Eye (tissue), 1 donor: Measurements from ENCODE around the gene GORASP2.

Source experiments
- DNase-seq: peaks from one replicate; pipeline ENCODE4 v3.0.0-alpha.2; 2015

Gene GORASP2

GRCh38 chr2:170924969-170925368, 4.1 kb upstream of the GORASP2 start:
- DNase-seq: no peak

DNA sequence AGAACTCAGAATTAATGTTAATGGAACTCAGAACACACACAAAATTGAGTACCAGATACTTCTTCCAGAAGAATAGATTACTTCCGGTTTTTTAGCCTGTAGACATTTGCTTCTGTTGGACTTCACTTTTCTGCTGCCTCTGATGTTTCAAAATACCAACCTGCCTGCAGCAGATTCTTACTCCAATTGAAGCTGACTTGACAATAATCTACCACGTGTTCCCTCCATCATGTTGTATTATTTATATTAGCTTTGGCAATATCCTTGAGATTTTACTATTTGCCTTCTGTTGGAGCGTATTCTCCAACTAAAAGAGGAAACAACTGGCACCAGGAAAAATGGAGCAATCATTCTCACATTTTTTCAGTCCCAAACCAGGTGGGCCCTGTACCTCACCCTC, 3.1 kb upstream of the GORASP2 start:
- no peak for DNase-seq

DNA sequence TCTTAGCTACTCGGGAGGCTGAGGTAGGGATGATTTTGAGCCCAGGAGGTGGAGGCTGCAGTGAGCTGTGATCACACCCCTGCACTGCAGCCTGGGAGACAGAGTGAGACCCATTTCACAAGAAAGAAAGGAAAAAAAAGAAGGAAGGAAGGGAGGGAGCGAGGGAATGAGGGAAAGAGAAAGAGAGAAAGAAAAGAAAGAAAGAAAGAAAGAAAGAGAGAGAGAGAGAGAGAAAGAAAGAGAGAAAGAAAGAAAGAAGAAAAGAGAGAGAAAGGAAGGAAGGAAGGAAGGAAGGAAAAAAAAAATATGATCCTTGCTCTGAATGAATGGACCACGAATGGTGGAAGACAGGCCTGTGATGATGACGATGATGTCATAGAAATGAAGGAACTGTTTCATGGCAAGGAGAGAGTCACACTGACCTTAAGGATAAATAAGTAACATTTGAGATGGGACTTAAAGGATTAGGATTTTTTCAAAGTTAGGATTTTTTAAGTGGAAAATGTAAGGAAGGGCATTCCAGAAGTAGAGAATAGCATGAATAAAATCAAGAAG, 2.2 kb upstream of the GORASP2 start:
- no peak for DNase-seq

- no peak for DNase-seq
Measured at GRCh38 chr2:170928036-170928823, 823 bp upstream of the GORASP2 start.

- DNase-seq: peak; percentile 83
Measured at GRCh38 chr2:170929686-170930050, 615 bp downstream of the GORASP2 start.

- peak; percentile 63 for DNase-seq
Measured at GRCh38 chr2:170930131-170930990, 1.3 kb downstream of the GORASP2 start.

GRCh38 chr2:170930991-170931266, 1.9 kb downstream of the GORASP2 start:
- no peak for DNase-seq

DNA sequence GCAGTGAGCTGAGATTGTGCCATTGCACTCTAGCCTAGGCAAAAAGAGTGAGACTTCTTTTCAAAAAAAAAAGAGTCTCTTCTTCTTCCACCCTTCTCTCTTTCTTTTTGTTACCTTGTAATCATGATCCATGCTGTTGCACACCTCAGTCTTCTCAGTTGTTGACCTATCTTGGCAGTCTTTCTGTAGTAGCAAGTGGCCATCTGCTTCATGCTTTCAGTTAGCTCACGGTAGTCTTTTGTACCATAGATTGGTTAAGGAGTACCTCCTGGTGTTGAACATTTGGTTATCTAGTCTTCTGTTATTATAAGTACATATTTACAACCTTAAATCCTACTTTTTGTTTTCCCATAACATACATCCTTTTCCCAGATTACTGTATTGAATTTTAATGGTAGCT, 3.1 kb downstream of the GORASP2 start:
- no peak for DNase-seq

- DNase-seq: no peak
Measured at GRCh38 chr2:170932948-170933347, 3.9 kb downstream of the GORASP2 start.

DNA sequence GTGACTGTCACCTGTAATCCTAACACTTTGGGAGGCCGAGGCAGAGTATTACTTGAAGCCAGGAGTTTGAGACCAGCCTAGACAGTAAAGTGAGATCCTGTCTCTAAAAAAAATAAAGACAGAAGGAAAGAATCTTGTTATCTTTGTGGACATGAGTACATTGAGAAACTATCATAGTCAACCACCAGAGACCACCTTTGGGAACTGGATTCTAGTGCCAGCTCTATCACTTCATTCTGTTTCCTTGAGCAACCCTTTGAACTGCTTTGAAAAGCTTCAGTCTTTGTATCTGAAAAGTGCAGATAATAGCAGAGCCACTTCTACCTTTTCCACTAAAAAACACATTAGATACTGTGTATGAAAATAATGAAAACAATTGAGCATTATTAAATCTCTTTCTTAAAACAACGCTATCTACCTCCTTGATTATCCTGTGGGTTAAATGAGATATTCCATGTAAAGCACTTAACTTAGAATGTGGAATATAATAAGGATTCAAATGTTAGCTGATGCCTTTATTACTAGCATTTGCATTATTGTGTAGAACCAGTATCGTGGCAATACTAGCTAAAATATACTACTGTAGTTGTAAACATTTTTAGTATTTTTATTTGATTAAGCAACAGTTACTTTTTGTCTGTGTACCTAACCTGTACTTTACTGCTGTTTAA, 8.8 kb downstream of the GORASP2 start:
- no peak for DNase-seq

DNA sequence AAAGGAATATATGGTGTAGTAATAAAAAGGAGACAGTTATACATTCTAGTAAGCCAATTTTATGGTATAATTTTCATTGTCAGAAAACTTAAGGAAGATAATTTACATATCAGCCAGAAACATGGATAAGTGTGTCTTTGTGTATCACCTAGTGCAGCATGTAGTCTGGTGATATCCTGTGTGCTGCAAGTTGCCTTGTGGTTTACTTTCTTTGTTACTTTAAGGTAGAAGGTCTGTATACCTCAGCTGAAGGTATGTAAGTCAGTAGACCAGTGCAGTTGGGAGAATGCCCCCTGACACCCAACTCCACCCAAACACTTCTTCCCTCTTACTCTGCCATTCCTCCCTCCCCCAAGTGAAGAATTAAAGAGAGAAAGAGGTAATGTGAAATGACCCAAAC, 11.0 kb downstream of the GORASP2 start:
- no peak for DNase-seq

- DNase-seq: no peak
Measured at GRCh38 chr2:170942615-170943014, 13.6 kb downstream of the GORASP2 start.

- no peak for DNase-seq
Measured at GRCh38 chr2:170943041-170943440, 14.0 kb downstream of the GORASP2 start.

DNA sequence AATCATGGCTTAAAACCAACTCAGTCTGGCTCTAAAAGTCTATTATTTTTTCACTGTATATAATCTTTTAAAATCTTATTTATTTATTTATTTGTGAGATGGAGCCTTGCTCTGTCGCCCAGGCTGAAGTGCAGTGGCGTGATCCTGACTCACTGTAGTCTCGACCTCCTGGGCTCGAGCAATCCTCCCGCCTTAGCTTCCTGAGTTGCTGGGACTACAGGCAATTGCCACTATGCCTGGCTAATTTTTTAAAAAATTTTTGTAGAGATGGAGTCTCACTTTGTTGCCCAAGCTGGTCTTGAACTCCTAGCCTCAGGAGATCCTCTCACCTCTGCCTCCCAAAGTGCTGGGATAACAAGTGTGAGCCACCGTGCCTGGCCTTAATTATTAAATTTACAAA, 14.5 kb downstream of the GORASP2 start:
- DNase-seq: no peak

DNA sequence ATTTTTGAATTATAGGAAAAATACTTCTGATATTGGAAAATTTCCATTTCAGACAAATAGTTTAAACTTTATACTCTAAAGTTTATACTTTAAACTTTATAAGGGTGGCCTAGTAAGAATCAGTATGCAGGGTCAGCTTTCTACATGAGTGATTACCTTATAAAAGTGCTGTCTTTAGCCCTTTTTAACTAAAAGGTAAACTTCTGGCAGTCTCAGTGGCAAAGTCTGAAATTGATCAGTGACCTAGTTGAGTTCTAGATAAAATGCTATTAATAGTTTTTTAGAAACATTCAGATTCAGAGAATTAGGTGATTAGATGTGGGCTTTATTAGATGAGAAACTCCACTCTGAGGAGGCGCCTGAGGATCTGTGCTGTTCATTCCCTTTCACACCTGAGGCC, 15.5 kb downstream of the GORASP2 start:
- no peak for DNase-seq

DNA sequence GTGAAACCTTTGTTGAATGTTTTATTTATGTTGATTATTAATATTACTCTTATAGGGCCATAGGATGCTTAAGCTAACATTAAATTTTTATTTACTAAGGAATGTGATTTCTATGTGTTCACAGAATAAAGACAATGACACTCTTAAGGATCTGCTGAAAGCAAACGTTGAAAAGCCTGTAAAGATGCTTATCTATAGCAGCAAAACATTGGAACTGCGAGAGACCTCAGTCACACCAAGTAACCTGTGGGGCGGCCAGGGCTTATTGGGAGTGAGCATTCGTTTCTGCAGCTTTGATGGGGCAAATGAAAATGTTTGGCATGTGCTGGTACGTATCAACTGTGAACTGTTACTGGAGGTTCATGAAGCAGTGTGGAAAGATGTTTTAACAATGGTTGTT, 20.4 kb downstream of the GORASP2 start:
- DNase-seq: no peak

DNA sequence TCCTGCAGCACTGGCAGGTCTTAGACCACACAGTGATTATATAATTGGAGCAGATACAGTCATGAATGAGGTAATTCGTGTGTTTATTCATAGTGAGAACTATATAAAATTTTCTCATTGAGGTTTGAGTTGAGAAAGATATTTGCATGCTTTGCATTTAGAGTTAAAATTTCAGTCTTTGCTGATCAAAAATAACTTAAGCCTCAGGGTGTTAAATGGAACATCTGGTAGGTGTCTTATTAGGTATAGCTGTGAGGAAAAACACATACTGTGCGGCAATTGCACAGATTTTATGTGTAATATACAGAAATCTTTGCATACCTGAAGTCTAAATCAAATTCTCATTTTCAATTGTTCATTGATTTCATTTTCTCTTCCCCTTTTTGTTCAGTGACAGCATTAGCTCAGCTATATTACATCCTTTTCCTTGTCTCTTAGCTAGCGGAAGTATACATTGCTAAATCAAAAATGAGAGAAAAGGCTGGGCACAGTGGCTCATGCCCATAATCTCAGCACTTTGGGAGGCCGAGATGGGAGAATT, 21.2 kb downstream of the GORASP2 start:
- no peak for DNase-seq

GRCh38 chr2:170953941-170954340, 24.9 kb downstream of the GORASP2 start:
- no peak for DNase-seq

- no peak for DNase-seq
Measured at GRCh38 chr2:170963386-170963785, 34.3 kb downstream of the GORASP2 start.

GRCh38 chr2:170965446-170966225, 36.6 kb downstream of the GORASP2 start:
- no peak for DNase-seq

- no peak for DNase-seq
Measured at GRCh38 chr2:170966648-170967396, 37.8 kb downstream of the GORASP2 start.

- no peak for DNase-seq
Measured at GRCh38 chr2:170967553-170967952, 38.5 kb downstream of the GORASP2 start.
